GM21528 (cell line): ENCODE data around the gene RNF20.
"Not testable (repeated sequence)": the region's sequence is repeated elsewhere in the genome, so short reads cannot be mapped to it uniquely, and the experiment has no call there.

Experiments
- ATAC-seq: cut with Tn5 transposase; IDR thresholded peaks from one replicate; pipeline ENCODE4 v1.9.1; 2021; ENCODE audit warnings: mild to moderate bottlenecking, moderate library complexity; ENCODE audit not compliant: unreplicated experiment, low FRiP score

The RNF20 gene, protein sequence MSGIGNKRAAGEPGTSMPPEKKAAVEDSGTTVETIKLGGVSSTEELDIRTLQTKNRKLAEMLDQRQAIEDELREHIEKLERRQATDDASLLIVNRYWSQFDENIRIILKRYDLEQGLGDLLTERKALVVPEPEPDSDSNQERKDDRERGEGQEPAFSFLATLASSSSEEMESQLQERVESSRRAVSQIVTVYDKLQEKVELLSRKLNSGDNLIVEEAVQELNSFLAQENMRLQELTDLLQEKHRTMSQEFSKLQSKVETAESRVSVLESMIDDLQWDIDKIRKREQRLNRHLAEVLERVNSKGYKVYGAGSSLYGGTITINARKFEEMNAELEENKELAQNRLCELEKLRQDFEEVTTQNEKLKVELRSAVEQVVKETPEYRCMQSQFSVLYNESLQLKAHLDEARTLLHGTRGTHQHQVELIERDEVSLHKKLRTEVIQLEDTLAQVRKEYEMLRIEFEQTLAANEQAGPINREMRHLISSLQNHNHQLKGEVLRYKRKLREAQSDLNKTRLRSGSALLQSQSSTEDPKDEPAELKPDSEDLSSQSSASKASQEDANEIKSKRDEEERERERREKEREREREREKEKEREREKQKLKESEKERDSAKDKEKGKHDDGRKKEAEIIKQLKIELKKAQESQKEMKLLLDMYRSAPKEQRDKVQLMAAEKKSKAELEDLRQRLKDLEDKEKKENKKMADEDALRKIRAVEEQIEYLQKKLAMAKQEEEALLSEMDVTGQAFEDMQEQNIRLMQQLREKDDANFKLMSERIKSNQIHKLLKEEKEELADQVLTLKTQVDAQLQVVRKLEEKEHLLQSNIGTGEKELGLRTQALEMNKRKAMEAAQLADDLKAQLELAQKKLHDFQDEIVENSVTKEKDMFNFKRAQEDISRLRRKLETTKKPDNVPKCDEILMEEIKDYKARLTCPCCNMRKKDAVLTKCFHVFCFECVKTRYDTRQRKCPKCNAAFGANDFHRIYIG

GRCh38 chr9:101533334-101534204, at the start of gene RNF20:
TSS of gene RNF20 (plus strand) at chr9:101533853. CDS start at chr9:101535424, 1,571 bp downstream.
- peak; percentile 99 for ATAC-seq

DNA sequence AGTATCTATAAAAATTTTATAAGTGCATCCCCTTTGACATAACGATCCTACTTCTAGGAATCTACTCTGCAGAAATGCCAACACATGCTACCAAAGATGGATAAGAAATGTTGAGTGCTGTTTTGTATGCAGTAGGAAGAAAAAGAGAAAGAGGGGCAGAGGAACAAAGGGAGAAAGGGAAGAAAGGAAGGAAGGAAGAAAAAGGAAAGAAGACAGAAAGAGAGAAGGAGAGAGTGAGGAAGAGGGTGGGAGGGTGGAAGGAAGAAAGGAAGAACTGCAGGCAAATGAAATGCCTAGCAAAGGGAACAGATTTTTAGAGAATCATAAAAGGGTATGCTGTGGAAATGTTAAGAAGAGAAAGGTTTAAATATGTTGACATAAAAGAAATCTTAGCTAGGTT, 49.6 kb upstream of the RNF20 start:
- no peak for ATAC-seq

DNA sequence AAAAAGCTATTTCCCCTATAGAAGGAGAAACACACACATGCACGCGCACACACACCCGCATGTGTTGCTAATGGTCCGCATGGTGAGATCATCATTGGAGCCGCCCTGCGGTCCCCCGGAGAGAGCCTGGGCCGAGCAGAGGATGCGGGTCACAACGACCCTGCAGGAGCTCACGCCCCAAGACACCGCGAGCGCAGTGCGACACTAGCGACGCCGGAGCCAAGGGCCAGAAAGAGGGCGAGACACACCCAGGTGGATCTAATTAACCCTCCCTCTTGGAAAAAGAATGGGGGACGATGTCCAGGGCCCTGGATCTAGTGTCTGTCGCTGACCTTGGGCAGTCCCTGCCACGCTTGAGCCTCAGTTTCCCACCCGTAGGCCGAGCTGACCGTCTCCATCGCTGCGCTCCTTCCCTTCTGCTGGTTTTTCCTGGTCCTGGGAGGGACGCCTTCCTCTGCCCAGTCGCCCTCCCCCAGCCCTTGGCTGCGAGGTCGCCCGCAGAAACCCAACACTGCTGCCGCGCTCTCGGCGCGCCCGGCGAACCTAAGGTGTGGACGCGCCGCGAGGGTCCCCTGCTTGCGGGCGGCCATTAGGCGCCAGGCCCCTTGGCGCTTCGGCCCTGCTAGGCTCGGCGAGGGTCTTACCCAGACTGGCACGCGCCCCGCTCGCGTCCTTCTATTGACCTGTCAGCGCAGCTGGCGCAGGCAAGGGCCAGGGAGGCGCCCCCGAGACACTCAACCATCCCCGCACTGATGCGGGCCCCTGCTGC, 47.5 kb upstream of the RNF20 start:
- no peak for ATAC-seq

DNA sequence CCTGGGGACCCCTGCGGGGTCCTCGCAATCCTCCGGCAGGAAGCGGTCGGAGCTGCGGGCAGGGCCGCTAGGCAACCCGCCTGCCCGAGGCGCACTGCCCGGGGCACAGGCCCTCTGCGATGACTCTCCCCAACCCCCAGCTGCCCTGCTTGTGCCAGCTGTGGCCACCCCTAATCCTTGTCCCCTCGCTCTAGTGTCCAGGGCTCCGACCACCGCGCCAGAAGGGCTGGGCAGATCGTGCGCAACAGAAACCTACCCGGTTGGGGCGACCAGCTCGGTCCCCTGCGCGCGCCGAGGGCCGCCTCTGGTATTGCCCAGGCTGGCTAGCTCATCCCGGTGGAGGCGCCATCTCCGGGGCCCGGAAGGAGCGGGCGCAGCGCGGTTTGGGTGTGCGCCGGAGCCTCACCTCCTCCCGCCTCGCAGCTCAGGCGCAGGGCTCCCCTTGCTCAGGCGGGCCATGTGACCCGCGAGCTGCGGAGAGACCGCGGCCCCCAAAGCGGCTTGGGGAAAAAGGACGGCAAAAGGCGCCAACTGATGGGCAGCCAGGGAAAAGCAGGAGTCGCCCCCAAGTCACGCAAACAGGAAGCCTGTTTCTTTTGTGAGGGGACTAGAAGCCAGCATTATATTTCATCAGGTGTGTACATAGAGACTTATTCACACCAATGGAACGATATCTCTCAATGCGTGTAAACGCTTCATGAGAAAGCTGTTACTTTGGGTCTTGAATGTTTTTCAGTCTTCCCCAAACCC, 46.8 kb upstream of the RNF20 start:
- ATAC-seq = no peak

- no peak for ATAC-seq
These were observed 46.2 kb upstream of the RNF20 start for GRCh38 chr9:101487443-101487840.

GRCh38 chr9:101495810-101496209, 37.8 kb upstream of the RNF20 start:
- ATAC-seq = no peak

DNA sequence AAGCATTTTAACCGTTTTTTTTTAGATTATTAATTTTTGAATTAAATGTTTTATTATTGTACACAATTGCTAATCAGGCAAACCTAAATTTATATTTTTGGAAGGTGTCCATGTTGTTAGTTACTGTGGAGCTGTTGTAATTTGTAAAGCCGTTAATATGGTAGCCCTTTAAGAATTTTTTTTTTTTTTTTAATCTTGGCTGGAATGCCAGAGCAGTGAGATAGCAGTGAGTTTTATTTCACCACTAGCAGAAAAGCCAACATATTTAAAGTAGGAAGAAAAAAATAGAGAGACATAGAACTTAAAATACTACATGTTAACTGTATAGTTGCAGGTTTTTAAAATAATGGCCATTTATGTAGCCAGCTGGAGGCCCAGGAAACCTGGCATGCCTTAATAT, 35.3 kb upstream of the RNF20 start:
- no peak for ATAC-seq

GRCh38 chr9:101504188-101504587, 29.5 kb upstream of the RNF20 start:
- no peak for ATAC-seq

DNA sequence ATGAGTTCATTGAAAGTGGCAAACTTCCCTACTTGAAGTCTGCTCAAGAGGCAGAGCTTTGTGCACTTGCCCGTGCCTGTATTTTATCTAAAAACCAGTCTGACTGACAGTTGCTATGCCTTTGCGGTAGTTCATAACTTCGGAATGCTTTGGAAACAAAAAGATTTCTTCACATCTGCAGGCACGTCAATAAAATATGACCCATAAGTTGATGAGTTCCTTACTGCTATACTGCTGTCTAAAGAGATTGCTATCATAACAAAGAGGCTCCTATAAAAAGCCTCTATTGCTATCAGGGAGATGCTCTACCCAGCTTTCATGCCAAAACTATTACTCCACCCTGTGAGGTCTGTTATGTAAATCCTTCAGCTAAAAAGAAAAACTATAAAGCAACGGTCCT, 25.4 kb upstream of the RNF20 start:
- ATAC-seq = no peak

GRCh38 chr9:101509572-101509971, 24.1 kb upstream of the RNF20 start:
- no peak for ATAC-seq

- ATAC-seq = no peak
These were observed 23.2 kb upstream of the RNF20 start for GRCh38 chr9:101510459-101510858.

DNA sequence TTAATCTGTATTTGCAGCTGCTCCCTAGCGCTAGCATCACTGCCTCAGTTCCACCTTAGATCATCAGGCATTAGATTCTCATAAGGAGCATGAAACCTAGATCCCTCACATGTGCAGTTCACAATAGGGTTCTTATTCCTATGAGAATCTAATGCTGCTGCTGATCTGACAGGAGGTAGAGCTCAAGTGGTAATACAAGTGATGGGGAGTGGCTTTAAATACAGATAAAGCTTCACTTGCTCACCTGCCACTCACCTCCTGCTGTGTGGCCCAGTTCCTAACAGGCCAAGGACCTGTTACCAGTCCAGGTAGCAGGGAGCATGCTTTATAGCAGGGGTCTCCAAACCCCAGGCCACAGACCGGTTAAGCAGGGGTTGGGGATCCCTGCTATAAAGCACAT, 22.6 kb upstream of the RNF20 start:
- no peak for ATAC-seq

GRCh38 chr9:101512116-101512515, 21.5 kb upstream of the RNF20 start:
- ATAC-seq = no peak

DNA sequence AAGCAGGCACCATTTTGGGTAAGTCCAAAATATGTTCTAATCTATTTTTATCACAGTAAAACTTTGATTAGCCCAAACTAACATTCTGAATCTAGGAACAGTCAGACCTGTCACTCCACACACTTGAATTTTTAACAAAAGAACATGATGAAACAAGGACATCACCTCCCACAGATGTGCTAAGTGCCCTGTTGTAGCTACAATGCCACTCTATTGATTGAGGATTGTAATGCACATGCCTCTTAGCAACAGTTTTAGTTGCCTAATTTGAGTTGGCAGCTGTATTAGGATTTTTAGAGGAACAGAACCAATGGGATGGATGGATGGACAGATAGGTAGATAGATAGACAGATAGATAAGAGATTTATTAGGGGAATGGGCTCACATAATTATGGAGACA, 20.3 kb upstream of the RNF20 start:
- ATAC-seq = no peak

GRCh38 chr9:101514071-101514470, 19.6 kb upstream of the RNF20 start:
- no peak for ATAC-seq

- ATAC-seq = no peak
These were observed 17.0 kb upstream of the RNF20 start for GRCh38 chr9:101516655-101517054.

DNA sequence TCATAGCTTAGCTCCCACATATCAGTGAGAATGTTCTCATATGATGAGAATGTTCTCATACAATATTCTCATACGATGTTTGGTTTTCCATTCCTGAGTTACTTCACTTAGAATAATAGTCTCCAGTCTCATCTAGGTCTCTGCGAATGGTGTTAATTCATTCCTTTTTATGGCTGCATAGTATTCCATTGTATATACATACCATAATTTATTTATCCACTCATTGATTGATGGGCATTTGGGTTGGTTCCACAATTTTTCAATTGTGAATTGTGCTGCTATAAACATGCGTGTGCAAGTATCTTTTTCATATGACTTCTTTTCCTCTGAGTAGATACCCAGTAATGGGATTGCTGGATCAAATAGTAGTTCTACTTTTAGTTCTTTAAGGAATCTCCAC, 15.2 kb upstream of the RNF20 start:
- not testable (repeated sequence) for ATAC-seq

- ATAC-seq = no peak
These were observed 9.3 kb upstream of the RNF20 start for GRCh38 chr9:101524371-101524770.

- no peak for ATAC-seq
These were observed 6.6 kb upstream of the RNF20 start for GRCh38 chr9:101527066-101527465.
